Activated CD4-positive, alpha-beta T cell treated with anti-CD3 and anti-CD28 coated beads for 4 hours (primary cell): ENCODE measurements around the gene POTEJ.
"Not testable (repeated sequence)": the region's sequence is repeated elsewhere in the genome, so short reads cannot be mapped to it uniquely, and the experiment has no call there.

Experiments
- DNase-seq, 2 donors: peaks; one replicate each; pipeline ENCODE4 v3.0.0-alpha.2; 2020

POTEJ gene

GRCh38 chr2:130611140-130611539 lies at the start of gene POTEJ:
Gene POTEJ (plus strand): TSS chr2:130611440. CDS start chr2:130611533, 93 bp downstream.
- DNase-seq = not testable (repeated sequence)

GRCh38 chr2:130566165-130566564 lies 45.1 kb upstream of the POTEJ start:
- DNase-seq = not testable (repeated sequence)

GRCh38 chr2:130571929-130572328 lies 39.3 kb upstream of the POTEJ start:
- not testable (repeated sequence) for DNase-seq

- DNase-seq = not testable (repeated sequence)
These were observed 37.0 kb upstream of the POTEJ start for GRCh38 chr2:130574230-130574629.

GRCh38 chr2:130576209-130576784 lies 34.9 kb upstream of the POTEJ start:
- DNase-seq = not testable (repeated sequence)

- DNase-seq = not testable (repeated sequence)
These were observed 33.7 kb upstream of the POTEJ start for GRCh38 chr2:130577559-130577958.

GRCh38 chr2:130579121-130579520 lies 32.1 kb upstream of the POTEJ start:
- not testable (repeated sequence) for DNase-seq

GRCh38 chr2:130581491-130581890 lies 29.7 kb upstream of the POTEJ start:
- not testable (repeated sequence) for DNase-seq

GRCh38 chr2:130582970-130583369 lies 28.3 kb upstream of the POTEJ start:
- DNase-seq = not testable (repeated sequence)

- DNase-seq = not testable (repeated sequence)
These were observed 27.7 kb upstream of the POTEJ start for GRCh38 chr2:130583582-130583981.

- DNase-seq = not testable (repeated sequence)
These were observed 26.5 kb upstream of the POTEJ start for GRCh38 chr2:130584726-130585125.

GRCh38 chr2:130588688-130589458 lies 22.4 kb upstream of the POTEJ start:
- not testable (repeated sequence) for DNase-seq

- not testable (repeated sequence) for DNase-seq
These were observed 20.9 kb upstream of the POTEJ start for GRCh38 chr2:130590170-130590841.

GRCh38 chr2:130590842-130591359 lies 20.3 kb upstream of the POTEJ start:
- not testable (repeated sequence) for DNase-seq

GRCh38 chr2:130592791-130593414 lies 18.3 kb upstream of the POTEJ start:
- DNase-seq = not testable (repeated sequence)

GRCh38 chr2:130594011-130594410 lies 17.2 kb upstream of the POTEJ start:
- DNase-seq = not testable (repeated sequence)

GRCh38 chr2:130596757-130597156 lies 14.5 kb upstream of the POTEJ start:
- not testable (repeated sequence) for DNase-seq

GRCh38 chr2:130597994-130598393 lies 13.2 kb upstream of the POTEJ start:
- not testable (repeated sequence) for DNase-seq

- not testable (repeated sequence) for DNase-seq
These were observed 12.8 kb upstream of the POTEJ start for GRCh38 chr2:130598463-130598862.

GRCh38 chr2:130599393-130599792 lies 11.8 kb upstream of the POTEJ start, which contains the start of gene CFC1:
Gene CFC1 (minus strand): TSS chr2:130599575. CDS start chr2:130599287, 288 bp downstream.
- DNase-seq = not testable (repeated sequence)

- DNase-seq = not testable (repeated sequence)
These were observed 11.3 kb upstream of the POTEJ start for GRCh38 chr2:130599926-130600325.

GRCh38 chr2:130601648-130602302 lies 9.5 kb upstream of the POTEJ start:
- DNase-seq = not testable (repeated sequence)
